HG03097 (cell line): ENCODE data around the gene ARHGEF9.
"Not testable (repeated sequence)": the region's sequence is repeated elsewhere in the genome, so short reads cannot be mapped to it uniquely, and the experiment has no call there.

Source experiments
- ATAC-seq: cut with Tn5 transposase; IDR thresholded peaks from one replicate; pipeline ENCODE4 v1.9.1; 2021; ENCODE audit not compliant: unreplicated experiment, low FRiP score

ARHGEF9 gene

DNA sequence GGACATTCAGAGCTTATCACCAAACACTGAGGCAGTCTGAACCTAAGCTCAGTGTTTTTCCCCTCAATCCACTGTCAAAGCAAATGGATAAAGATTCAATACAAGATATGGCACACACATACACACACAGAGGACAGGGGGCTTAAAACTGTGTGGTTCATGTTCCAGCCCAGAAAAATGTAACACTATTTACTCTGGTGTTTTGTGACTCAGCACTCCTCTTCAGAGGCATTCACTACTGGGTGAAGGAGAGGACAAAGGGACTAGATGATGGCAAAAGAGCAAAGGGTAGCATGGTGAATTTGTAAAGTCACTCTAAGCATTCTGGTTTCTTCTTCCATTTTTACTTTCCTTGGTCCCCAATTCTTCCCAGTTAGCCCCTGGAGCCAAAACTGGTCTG is 120.3 kb downstream of the ARHGEF9 start:
- no peak for ATAC-seq

DNA sequence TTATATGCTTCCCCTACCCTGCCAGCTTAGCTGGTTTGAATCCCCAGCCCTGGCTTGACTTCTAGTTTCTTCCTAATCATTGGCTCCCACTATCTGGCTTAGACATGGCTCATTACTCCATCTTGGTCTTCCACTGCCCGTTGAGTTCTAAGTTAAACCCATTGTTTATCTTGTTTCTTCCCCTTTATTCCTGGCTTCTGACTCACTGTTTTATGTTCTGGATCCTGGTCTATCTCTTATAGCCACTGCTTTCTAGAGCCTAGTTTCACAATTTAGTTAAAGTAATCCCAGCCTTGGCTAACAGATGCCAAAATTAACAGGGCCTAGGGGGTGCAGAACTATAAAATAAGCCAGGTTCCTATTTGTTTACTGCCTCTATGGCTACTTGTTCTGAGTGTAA is 120.9 kb downstream of the ARHGEF9 start:
- no peak for ATAC-seq

DNA sequence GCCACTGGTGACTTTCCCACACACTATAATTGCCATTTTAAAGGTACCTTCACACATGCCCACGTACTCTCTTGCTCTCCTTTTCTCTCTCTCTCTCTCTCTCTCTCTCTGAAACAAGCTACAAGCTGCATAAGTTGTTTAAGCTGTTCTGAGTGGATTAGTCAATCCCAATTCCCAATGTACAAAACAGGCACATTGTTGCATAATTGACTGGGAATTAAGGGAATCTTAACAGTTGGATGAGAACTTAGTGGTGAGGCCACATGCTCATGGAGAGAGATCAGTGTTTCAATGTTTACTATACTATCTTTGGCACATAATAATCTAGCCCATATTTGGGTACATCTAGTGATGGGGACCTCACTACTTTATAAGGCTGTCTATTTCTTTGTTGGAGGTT is 123.3 kb downstream of the ARHGEF9 start:
- ATAC-seq = no peak

DNA sequence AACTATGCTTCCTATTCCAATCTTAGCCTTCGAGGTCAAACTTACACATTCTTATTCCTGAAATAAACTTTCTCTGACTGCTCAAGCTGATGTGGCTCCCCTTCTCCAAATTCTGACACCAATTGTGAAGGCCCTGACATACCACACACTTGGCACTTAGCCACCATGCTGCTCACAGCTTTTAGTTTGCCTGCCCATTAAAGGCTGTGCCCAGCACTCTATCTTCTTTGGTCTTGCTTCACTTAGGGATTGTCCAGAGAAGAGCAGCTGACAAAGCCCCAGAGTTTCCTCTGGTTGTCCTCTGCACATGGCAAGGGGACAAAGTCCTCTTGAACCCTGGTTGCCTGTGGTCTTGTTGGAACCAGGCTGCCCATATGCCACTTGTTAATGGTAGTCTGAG is 126.1 kb downstream of the ARHGEF9 start:
- ATAC-seq = no peak

DNA sequence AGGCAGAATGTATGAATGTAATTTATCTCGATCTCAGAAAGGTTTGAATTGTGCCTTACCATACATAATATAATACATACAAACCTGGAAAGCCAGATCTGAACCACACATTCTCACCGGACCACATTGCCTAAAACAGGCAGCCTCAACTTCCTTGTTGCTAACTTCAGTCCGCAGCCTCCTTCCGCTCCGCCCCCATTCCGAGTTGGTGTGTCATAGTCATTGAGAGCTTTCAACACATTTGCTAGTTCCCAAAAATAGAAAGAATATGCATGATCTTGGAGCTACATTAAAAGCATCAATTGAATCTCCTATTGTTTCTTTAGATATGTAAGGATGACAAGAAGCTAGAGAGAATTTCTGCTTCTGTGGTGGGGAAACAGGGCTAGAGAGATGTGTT is 127.2 kb downstream of the ARHGEF9 start:
- no peak for ATAC-seq

DNA sequence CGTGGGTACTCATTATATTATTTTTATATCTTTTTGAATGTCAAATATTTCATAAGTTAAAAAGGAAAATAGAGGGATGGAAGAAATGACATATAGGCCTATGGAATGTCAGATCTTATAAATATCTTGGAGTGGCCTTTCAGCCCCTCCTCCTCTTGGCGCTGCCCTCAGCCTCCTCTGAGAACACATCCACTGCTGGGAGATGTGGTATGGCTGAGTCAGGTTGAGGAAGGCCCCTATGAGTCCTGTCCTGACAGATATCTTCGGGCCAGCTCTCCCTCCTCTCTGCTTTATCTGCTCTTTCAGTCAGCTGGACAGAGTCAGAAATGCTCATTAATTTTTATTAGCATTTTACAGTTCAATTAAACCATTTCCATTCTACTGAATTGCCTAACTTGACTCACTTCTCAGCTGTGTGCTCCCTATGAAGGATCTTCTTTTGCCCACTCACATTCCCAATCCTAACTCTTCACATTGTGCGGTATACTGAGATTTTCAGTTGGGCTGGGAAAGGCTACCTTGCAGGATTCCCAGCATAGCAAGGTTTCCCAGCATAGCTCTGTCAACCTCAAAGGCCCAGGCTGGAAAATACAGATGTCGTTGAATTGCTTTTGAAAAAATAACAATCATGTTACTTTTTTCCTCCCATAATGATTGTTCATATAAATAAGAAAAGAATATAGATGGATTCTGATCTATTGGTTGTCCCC is 128.0 kb downstream of the ARHGEF9 start:
- ATAC-seq = no peak

DNA sequence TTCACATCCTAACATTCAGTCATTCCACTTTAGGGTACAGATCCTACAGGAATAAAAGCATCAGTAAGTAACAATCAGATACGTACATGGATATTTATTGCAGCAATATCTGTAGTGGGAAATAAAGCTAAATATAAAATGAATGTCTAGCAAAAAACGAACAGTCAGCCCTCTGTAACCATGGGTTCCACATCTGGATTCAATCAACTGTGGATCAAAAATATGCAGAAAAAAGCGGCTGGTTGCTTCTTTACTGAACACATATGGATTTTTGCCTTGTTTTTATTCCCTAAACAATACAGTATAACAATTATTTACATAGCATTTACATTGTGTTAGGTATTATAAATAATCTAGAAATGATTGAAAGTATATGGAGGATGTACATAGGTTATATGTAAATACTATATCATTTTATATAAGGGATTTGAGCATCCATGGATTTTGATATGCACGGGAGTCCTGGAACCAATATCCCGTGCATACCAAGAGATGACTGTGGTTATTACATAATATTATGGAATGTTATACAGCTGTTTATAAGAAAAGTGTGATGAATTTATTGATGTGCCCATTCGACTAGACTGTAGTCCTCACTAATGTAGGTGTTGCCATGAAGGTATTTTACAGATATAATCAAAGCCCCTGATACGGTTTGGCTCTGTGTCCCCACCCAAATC is 132.8 kb downstream of the ARHGEF9 start:
- ATAC-seq = no peak

DNA sequence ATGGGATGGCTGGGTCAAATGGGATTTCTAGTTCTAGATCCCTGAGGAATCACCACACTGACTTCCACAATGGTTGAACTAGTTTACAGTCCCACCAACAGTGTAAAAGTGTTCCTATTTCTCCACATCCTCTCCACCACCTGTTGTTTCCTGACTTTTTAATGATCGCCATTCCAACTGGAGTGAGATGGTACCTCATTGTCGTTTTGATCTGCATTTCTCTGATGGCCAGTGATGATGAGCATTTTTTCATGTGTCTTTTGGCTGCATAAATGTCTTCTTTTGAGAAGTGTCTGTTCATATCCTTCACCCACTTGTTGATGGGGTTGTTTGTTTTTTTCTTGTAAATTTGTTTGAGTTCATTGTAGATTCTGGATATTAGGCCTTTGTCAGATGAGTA is 139.3 kb downstream of the ARHGEF9 start:
- not testable (repeated sequence) for ATAC-seq

DNA sequence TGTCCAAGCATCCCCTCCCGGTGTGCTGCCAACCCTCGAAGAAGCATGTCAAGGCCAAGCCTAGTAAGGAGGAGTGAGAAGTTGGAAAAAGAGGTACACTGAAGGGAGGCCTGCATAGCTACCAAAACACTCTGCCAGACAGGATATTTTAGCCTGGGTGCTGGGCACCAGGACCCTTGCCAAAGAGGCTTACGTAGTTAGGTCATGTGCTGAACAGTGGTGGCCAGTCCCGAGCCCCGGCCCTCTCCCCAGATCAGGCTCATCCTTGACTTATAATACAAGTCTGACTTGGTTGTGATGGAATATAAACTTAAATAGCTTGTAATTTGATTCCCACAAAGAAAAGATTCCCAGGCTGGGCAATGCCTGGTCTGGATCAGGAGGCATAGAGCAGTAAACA is 149.3 kb downstream of the ARHGEF9 start:
- ATAC-seq = no peak

DNA sequence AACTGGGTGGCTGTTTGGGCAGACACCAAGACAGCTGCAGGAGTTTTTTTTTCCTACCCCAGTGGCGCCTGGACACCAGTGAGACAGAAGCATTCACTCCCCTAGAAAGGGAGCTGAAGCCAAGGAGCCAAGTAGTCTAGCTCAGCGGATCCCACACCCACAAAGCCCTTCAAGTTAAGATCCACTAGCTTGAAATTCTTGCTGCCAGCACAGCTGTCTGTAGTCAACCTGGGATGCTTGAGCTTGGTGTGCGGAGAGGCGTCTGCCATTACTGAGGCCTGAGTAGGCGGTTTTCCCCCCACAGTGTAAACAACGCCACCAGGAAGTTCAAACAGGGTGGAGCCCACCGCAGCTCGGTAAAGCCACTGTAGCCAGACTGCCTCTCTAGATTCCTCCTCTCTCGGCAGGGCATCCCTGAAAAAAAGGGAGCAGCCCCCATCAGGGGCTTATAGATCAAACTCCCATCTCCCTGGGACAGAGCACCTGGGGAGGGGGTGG is 171.4 kb downstream of the ARHGEF9 start:
- ATAC-seq = no peak

DNA sequence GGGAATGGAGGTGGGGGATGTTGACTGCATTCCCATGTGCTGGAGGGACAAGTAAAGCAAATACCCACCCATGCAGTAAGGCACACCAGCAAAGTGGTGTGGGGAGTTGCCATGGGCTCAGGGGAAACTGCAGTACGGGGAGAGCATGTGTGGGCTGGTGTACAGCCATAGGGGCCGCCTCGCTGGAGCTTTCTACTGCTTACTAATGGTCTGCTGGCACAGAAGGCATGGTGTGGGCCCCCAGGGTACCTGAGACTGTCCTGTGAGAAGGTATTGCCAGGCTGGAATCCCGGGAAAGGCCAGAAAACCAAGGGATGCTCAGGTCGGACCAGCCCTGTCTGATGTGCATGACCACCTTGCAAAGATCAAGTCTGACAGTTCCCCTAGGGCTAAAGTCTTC is 199.1 kb downstream of the ARHGEF9 start:
- no peak for ATAC-seq
